HG03354 (cell line): ENCODE data around the gene CCN2.

Experiments used
- ATAC-seq: cut with Tn5 transposase; IDR thresholded peaks from one replicate; pipeline ENCODE4 v1.9.1; 2021; ENCODE audit warnings: mild to moderate bottlenecking; ENCODE audit not compliant: unreplicated experiment, poor library complexity, severe bottlenecking

Gene CCN2

DNA sequence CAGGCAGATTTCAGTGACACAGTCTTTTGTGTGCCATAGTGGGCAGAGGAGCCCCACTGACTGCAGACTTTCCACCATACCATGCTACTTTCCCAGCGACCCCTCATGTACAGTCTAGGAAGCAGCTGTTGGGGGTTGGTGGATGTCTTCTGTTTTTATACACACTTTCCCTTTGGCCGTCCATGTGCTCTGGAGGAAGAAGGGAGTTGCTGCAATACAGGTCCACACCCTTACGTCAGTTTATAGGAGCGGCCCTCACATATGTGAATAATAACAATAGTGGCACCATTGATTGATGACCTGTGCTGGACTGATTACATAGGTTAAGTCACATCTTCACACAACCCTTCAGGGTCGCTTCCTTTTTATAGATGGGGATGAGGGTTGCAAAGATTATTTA, 17.5 kb upstream of the CCN2 start:
- ATAC-seq = no peak

DNA sequence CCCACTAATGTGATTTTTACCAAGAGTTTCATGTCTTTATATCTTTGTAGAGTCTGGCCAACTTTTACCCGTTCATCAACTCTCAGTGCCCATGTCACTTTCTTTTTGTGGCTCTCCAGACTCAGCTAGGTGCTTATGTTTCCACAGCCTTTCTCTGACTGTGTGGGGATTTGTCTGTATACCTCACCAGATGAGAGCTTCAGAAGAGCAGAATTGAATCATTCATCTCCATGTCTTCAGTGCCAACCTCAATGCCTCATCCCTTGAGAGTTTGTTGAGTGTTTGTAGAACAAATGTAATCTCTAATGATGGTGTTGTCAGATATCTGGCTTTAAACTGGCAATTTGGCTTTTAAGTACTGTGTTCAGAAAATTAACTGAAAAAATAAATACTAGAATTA, 16.8 kb upstream of the CCN2 start:
- ATAC-seq = no peak

- ATAC-seq = no peak
Observed at GRCh38 chr6:131966443-131966842, 15.3 kb upstream of the CCN2 start.

DNA sequence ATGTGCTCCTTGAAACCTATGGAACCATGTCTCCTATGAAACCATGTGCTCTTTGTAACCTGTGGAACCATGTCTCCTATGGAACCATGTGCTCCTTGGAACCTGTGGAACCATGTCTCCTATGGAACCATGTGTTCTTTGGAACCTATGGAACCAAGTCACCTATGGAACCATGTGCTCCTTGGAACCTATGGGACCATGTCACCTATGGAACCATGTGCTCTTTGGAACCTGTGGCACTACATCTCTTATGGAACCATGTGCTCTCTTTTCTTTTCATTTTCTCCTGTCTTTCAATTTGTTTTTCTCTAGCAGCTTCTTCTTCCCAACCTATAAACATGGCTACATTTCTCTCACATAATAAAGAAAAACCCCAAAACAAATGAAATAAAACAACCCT, 11.9 kb upstream of the CCN2 start:
- no peak for ATAC-seq

- no peak for ATAC-seq
Observed at GRCh38 chr6:131960371-131961133, 9.4 kb upstream of the CCN2 start.

GRCh38 chr6:131958542-131959470, 7.6 kb upstream of the CCN2 start:
- ATAC-seq = no peak

- ATAC-seq = no peak
Observed at GRCh38 chr6:131958095-131958494, 6.9 kb upstream of the CCN2 start.

DNA sequence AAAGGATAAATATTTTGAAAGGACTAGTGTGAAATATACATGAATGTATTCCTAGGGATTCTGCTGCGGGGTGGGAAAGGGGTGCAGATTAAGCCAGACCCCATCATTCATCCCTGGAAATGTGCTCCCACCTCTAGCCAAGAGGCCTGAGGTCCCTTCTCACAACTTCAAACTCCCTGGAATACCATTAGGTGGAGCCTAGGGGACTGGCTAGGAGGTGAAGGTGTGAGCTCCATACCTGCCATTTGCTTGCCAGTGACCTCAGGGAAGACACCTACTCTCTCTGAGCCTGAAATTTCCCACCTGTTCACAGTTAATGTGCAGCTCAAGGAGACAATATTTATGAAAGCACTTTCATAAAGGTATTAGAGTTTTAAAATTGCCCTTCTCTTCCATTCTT, 4.7 kb upstream of the CCN2 start:
- no peak for ATAC-seq

DNA sequence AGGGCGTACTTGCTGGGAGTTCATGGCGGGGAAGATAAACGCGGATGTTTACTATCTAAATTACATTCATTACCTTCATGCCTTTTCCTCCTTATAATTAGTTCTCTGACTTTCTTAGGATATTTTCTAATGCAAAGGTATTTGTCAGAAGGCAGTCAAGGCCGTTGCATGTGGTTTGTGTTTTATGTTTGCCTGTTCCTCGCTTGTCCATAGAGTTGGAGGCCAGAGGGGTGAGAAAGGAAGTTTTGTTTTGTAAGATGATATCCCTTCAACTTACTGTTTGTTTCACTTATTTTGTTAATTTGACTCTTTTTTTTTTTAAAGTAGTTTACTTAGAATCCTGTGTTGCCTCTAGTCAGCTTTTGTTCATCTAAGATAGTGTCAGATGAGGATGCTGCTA, 4.0 kb upstream of the CCN2 start:
- no peak for ATAC-seq

GRCh38 chr6:131954775-131955107, 3.6 kb upstream of the CCN2 start:
- no peak for ATAC-seq

DNA sequence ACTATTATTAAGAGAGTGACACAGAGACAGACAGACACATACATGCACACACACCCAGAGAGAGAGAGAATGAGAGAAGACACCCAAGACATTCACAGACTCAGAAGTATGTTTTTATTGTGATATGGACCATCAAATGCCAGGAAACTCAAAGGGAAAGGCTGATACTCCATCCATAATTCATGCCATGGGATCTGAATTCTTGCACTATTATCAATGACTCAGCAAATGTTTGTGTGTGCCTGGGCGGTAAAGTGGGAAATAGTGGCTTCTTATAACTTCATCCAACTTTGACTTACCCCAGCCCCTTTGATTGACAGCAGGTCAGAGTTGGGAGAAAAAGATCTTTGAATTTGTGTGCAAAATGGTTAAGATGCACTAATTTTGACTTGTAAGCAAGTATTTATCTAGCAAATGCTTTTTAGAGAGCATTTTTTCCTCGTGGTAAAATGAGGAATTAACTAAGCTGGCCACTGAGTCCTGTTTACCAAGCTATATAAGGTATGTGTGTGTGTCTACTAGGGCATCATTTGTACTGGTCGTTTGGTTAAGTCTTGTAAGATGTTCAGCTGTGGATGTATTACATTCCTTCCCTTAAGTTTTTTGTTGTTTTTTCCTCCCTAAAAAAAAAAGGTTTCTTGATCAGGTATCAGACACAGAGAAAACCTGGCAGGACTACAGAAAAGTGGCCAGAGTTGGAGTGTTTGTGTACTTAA, 3.0 kb upstream of the CCN2 start:
- no peak for ATAC-seq

DNA sequence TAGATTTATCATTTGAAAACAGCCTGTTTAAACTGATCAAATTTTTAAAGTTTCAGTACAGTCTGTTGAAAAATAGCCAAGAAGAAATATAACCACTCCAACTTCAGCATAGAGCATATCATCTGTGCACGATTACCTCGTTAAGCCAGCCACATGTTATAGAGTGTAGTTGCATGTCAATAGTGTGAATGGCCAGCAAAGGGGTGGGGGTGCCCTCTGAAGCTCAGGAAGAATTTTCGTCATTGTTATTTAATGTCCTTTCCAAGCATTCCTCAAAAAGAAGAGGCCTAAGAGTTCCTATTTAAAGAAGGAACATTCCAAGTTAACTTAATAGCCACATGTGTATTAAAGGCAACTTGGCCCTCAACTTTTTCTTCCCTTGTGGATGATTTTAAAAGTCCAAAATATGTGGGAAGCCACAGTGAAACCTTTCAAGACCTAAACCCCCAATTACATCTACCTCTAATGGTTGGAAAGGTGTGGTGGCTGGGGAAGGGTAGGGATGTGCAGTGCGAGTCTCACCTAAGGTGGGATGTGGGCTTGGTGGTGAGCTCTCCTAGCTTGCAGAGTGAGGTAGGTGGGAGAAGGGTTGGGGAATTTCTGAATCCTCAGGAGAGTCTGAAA, 1.8 kb upstream of the CCN2 start:
- ATAC-seq = no peak

DNA sequence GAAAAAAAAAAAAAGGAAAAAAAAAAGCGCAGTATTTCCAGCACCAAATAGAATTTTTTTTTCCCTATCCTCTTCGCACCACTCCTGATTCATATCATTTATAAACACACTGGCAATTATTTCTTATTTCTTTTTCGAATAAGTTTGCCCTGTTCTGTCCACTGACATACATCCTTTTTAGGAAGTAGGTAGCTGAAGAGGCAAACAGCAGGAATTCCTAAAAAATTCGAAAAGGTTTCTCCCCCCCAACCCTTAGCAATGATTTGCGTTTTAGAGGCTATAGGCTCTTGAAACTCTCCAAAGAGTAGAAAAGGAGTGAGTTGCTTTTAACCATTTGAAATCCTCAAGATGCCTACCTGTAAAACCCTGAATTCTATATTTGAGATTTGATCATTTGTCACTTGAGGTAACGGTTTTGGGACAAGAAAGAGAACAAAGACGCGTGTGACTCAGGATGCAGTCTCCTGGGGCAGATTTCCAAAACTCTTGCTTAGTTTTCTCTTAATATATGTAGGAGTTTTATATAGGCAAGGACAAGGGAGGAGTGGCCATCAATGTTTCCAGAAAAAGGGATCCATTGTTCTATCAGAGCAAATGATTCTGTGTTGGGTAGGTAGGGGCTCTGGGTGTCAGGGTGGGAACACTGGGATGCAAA, 531 bp upstream of the CCN2 start:
- no peak for ATAC-seq

DNA sequence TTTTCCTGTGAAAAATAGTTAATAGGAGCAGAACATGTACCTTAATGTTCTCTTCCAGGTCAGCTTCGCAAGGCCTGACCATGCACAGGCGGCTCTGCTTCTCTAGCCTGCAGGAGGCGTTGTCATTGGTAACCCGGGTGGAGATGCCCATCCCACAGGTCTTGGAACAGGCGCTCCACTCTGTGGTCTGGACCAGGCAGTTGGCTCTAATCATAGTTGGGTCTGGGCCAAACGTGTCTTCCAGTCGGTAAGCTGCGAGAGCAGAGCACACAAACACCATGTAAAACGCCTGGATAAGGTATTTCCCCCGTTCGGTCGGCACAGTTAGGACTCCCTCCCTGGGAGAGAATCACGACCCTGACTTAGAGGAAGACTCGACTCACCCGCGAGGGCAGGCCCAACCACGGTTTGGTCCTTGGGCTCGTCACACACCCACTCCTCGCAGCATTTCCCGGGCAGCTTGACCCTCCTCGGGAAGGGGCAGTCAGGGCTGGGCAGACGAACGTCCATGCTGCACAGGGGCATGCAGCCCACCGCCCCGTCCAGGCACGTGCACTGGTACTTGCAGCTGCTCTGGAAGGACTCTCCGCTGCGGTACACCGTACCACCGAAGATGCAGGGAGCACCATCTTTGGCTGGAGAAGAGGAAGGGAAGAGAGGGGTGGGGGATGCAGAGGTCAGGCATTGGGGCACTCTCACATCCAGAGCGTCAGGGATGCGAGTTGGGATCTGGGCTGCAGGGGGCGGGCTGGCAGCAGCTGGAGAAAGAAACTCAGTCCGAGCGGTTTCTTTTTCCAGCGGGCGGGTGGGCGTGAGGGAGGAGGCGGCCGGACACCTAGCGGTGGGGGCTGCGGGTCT, 1.0 kb downstream of the CCN2 start:
- peak; percentile 59 for ATAC-seq

- no peak for ATAC-seq
Observed at GRCh38 chr6:131949620-131949908, 1.6 kb downstream of the CCN2 start.

GRCh38 chr6:131948692-131949619, 2.2 kb downstream of the CCN2 start:
- no peak for ATAC-seq

GRCh38 chr6:131947986-131948661, 3.0 kb downstream of the CCN2 start:
- no peak for ATAC-seq
